Fibroblast of skin of left quadriceps (primary cell): Measurements from ENCODE around the gene BPGM.

Experiments used
- DNase-seq, 2 experiments: peaks; one replicate each; pipeline ENCODE4 v3.0.0-alpha.2; 2013; ENCODE audit warnings: low read depth in 2 of 2

BPGM gene

GRCh38 chr7:134720091-134720935, 73.7 kb downstream of the BPGM start:
- peak in 1 of 2 experiments; percentile 59 for DNase-seq

DNA sequence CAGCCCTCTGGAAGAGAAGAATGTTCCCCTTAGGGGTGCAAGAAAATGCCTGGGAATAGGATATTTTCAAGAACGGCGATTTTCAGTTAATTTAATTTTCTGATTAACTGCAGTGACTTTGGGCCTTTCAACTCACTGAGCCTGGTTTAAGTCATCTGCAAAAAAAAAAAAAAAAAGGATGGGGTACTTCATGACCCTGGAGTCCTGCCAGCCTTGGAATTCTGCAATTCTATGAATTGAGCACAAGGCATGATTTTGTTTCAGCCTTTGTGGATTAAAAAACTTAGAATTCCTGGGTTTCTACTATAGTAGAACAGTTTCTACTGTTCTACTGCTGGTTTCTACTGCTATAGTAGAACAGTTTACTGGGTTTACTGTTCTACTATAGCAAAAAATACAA, 74.5 kb downstream of the BPGM start:
- no peak for DNase-seq

- DNase-seq, result no peak
Measured at GRCh38 chr7:134722786-134723322, 76.2 kb downstream of the BPGM start.

- DNase-seq, result no peak
Measured at GRCh38 chr7:134723892-134724291, 77.2 kb downstream of the BPGM start.

- DNase-seq, result no peak
Measured at GRCh38 chr7:134724606-134725005, 78.0 kb downstream of the BPGM start.

GRCh38 chr7:134726581-134726980, 79.9 kb downstream of the BPGM start:
- DNase-seq, result no peak

GRCh38 chr7:134727711-134728110, 81.1 kb downstream of the BPGM start:
- DNase-seq, result no peak
